ENCODE measurements around the gene SNCAIP.

DNA sequence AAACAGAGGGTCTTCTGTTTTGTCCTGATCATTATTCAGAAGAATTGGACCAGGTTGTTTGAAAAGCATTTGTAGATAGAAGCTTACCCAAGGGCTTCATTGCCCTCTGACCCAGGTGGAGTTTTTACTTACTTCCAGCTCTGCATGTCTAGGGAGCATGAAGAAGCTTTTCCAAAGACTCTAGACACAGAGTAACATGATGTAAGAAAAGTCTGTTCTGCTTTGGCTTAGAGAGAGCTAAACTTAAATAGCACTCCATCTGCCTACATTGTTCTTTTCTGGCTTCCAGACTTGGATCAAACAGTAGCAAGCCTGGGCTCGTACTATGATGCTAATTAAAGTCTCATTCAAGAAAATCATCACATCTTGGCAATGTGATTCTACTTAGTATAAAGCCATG lies 112.1 kb downstream of the SNCAIP start:
- TF ChIP-seq, protein P1, sequence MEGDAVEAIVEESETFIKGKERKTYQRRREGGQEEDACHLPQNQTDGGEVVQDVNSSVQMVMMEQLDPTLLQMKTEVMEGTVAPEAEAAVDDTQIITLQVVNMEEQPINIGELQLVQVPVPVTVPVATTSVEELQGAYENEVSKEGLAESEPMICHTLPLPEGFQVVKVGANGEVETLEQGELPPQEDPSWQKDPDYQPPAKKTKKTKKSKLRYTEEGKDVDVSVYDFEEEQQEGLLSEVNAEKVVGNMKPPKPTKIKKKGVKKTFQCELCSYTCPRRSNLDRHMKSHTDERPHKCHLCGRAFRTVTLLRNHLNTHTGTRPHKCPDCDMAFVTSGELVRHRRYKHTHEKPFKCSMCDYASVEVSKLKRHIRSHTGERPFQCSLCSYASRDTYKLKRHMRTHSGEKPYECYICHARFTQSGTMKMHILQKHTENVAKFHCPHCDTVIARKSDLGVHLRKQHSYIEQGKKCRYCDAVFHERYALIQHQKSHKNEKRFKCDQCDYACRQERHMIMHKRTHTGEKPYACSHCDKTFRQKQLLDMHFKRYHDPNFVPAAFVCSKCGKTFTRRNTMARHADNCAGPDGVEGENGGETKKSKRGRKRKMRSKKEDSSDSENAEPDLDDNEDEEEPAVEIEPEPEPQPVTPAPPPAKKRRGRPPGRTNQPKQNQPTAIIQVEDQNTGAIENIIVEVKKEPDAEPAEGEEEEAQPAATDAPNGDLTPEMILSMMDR (IDR thresholded peaks at IDR 0.05; ENCODE audit: low read length) = no peak
- TF ChIP-seq EZH2 (IDR thresholded peaks at IDR 0.05; ENCODE audit: borderline replicate concordance, low read length) = no peak

Data from OCI-LY1 (cell line).